Mammary epithelial cell (primary cell): ENCODE data around the gene DBR1.

ENCODE experiments used
- CTCF ChIP-seq, 2 donors: IDR thresholded peaks in 1 of 2; conservative IDR thresholded peaks in 1 of 2; 2 replicates each; pipeline ENCODE4 v1.5.1; 2011 to 2012; ENCODE audit warnings: inconsistent platforms in 2 of 2, low read length in 2 of 2, mild to moderate bottlenecking in 2 of 2, control low read depth in 1 of 2, low read depth in 1 of 2; ENCODE audit not compliant: insufficient read depth in 1 of 2; ENCODE audit errors: extremely low read depth in 1 of 2
- EZH2 ChIP-seq: IDR thresholded peaks from 2 replicates; pipeline ENCODE4 v1.6.1; 2012; ENCODE audit warnings: low read length, inconsistent platforms, borderline replicate concordance

- TF ChIP-seq CTCF (conservative IDR thresholded peaks at IDR 0.05 in 1 of 2, IDR thresholded peaks at IDR 0.05 in 1 of 2; ENCODE audit: extremely low read depth in 1 of 2, insufficient read depth in 1 of 2, low read depth in 1 of 2, low read length in 2 of 2) (no peak), EZH2 (no peak)
Observed at GRCh38 chr3:138137861-138138260, 36.9 kb downstream of the DBR1 start.
